Panc1 (cell line): ENCODE data around the gene IRF6.

Experiments
- POLR2AphosphoS5 ChIP-seq: IDR thresholded peaks from 2 replicates; pipeline ENCODE4 v1.6.1; 2012; ENCODE audit warnings: mild to moderate bottlenecking, low read depth, low read length, moderate library complexity
- TF ChIP-seq, protein P1 (sequence below): fragments of 450-650 bp; IDR thresholded peaks from 2 replicates; pipeline ENCODE4 v1.5.1; 2017; ENCODE audit warnings: mild to moderate bottlenecking
- TF ChIP-seq, protein P2 (sequence below), 2 experiments: IDR thresholded peaks; 2 replicates each; pipeline ENCODE4 v1.6.1; 2011 to 2012; ENCODE audit warnings: low read depth in 2 of 2, control low read depth in 1 of 2, low read length in 1 of 2, mild to moderate bottlenecking in 1 of 2, moderate library complexity in 1 of 2; ENCODE audit not compliant: insufficient read depth in 1 of 2

DNA sequence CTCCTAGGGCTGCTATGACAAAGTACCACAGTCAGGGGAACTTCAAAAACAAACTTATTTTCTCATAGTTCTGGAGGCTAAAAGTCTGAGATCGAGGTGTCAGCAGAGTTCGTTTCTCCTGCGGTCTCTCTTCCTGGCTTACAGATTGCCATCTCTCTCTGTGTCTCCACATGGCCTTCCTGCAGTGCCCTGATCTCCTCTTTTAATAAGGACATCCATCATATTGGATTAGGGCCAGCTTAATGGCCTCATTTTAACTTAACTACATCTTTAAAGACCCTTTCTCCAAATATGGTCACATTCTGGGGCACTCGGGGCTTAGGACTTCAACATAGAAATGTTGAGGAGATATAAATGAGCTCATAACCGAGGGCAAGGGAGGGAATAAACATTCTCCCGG, 33.8 kb downstream of the IRF6 start:
- TF ChIP-seq, protein P1, sequence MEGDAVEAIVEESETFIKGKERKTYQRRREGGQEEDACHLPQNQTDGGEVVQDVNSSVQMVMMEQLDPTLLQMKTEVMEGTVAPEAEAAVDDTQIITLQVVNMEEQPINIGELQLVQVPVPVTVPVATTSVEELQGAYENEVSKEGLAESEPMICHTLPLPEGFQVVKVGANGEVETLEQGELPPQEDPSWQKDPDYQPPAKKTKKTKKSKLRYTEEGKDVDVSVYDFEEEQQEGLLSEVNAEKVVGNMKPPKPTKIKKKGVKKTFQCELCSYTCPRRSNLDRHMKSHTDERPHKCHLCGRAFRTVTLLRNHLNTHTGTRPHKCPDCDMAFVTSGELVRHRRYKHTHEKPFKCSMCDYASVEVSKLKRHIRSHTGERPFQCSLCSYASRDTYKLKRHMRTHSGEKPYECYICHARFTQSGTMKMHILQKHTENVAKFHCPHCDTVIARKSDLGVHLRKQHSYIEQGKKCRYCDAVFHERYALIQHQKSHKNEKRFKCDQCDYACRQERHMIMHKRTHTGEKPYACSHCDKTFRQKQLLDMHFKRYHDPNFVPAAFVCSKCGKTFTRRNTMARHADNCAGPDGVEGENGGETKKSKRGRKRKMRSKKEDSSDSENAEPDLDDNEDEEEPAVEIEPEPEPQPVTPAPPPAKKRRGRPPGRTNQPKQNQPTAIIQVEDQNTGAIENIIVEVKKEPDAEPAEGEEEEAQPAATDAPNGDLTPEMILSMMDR, result no peak
- TF ChIP-seq, protein P2, sequence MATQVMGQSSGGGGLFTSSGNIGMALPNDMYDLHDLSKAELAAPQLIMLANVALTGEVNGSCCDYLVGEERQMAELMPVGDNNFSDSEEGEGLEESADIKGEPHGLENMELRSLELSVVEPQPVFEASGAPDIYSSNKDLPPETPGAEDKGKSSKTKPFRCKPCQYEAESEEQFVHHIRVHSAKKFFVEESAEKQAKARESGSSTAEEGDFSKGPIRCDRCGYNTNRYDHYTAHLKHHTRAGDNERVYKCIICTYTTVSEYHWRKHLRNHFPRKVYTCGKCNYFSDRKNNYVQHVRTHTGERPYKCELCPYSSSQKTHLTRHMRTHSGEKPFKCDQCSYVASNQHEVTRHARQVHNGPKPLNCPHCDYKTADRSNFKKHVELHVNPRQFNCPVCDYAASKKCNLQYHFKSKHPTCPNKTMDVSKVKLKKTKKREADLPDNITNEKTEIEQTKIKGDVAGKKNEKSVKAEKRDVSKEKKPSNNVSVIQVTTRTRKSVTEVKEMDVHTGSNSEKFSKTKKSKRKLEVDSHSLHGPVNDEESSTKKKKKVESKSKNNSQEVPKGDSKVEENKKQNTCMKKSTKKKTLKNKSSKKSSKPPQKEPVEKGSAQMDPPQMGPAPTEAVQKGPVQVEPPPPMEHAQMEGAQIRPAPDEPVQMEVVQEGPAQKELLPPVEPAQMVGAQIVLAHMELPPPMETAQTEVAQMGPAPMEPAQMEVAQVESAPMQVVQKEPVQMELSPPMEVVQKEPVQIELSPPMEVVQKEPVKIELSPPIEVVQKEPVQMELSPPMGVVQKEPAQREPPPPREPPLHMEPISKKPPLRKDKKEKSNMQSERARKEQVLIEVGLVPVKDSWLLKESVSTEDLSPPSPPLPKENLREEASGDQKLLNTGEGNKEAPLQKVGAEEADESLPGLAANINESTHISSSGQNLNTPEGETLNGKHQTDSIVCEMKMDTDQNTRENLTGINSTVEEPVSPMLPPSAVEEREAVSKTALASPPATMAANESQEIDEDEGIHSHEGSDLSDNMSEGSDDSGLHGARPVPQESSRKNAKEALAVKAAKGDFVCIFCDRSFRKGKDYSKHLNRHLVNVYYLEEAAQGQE (IDR thresholded peaks at IDR 0.05; ENCODE audit: insufficient read depth in 1 of 2, low read depth in 2 of 2, low read length in 1 of 2), result no peak
- TF ChIP-seq POLR2AphosphoS5, result no peak
